ENCODE results near the gene KCNS1. TPM values are rescaled to one million over a fixed set of nuclear protein-coding genes. Genes with fewer than 3 reads are reported as not detected.
"Not testable (repeated sequence)": the region's sequence is repeated elsewhere in the genome, so short reads cannot be mapped to it uniquely, and the experiment has no call there.

Gene KCNS1
- not detected in 2 replicates for total RNA-seq
- polyA plus RNA-seq (2012) = not detected

GRCh38 chr20:45100563-45101245 lies at the start of gene KCNS1:
Gene KCNS1 (minus strand): TSS chr20:45101127. CDS start chr20:45099236, 1,891 bp downstream.
- no peak for DNase-seq (ENCODE audit: low read depth)

- DNase-seq (ENCODE audit: low read depth) = no peak
These were observed 48.1 kb upstream of the KCNS1 start for GRCh38 chr20:45149062-45149461.

- no peak for DNase-seq (ENCODE audit: low read depth)
These were observed 39.9 kb upstream of the KCNS1 start for GRCh38 chr20:45140836-45141235.

GRCh38 chr20:45139733-45140375 lies 38.9 kb upstream of the KCNS1 start:
- not testable (repeated sequence) for DNase-seq (ENCODE audit: low read depth)

GRCh38 chr20:45138561-45139300 lies 37.8 kb upstream of the KCNS1 start:
- DNase-seq (ENCODE audit: low read depth) = peak; percentile 4

- no peak for DNase-seq (ENCODE audit: low read depth)
These were observed 36.0 kb upstream of the KCNS1 start for GRCh38 chr20:45136911-45137310.

- no peak for DNase-seq (ENCODE audit: low read depth)
These were observed 27.2 kb upstream of the KCNS1 start for GRCh38 chr20:45128099-45128498.

- DNase-seq (ENCODE audit: low read depth) = no peak
These were observed 23.4 kb upstream of the KCNS1 start, which contains the start of gene WFDC12 for GRCh38 chr20:45124365-45124764. Gene WFDC12 (minus strand): TSS chr20:45124465. CDS start chr20:45124447, 18 bp downstream.

- DNase-seq (ENCODE audit: low read depth) = no peak
These were observed 20.5 kb upstream of the KCNS1 start for GRCh38 chr20:45121388-45121787.

- no peak for DNase-seq (ENCODE audit: low read depth)
These were observed 18.8 kb upstream of the KCNS1 start for GRCh38 chr20:45119556-45120266.

GRCh38 chr20:45118028-45118427 lies 17.1 kb upstream of the KCNS1 start:
- no peak for DNase-seq (ENCODE audit: low read depth)

GRCh38 chr20:45117581-45117980 lies 16.7 kb upstream of the KCNS1 start:
- no peak for DNase-seq (ENCODE audit: low read depth)

GRCh38 chr20:45115829-45116228 lies 14.9 kb upstream of the KCNS1 start:
- DNase-seq (ENCODE audit: low read depth) = no peak

- no peak for DNase-seq (ENCODE audit: low read depth)
These were observed 14.5 kb upstream of the KCNS1 start for GRCh38 chr20:45115386-45115774.

- no peak for DNase-seq (ENCODE audit: low read depth)
These were observed 13.8 kb upstream of the KCNS1 start, which contains the start of gene WFDC5 for GRCh38 chr20:45114465-45115385. Gene WFDC5 (minus strand): TSS chr20:45115174. CDS start chr20:45115083, 91 bp downstream.

GRCh38 chr20:45113865-45114264 lies 12.9 kb upstream of the KCNS1 start:
- no peak for DNase-seq (ENCODE audit: low read depth)

GRCh38 chr20:45112754-45113153 lies 11.8 kb upstream of the KCNS1 start:
- DNase-seq (ENCODE audit: low read depth) = no peak

- peak; percentile 18 for DNase-seq (ENCODE audit: low read depth)
These were observed 11.0 kb upstream of the KCNS1 start for GRCh38 chr20:45111799-45112471.

GRCh38 chr20:45111285-45111684 lies 10.4 kb upstream of the KCNS1 start:
- DNase-seq (ENCODE audit: low read depth) = no peak

GRCh38 chr20:45110301-45110700 lies 9.4 kb upstream of the KCNS1 start:
- no peak for DNase-seq (ENCODE audit: low read depth)
